Sigmoid colon (tissue), 3 donors: Measurements from ENCODE around the gene DBX1.

Experiments
- CTCF ChIP-seq, 4 experiments: fragments of 450-650 bp in 3 of 4; fragments of 200-600 bp in 1 of 4; IDR thresholded peaks; one replicate each; pipeline ENCODE4 v1.5.1; 2016 to 2019; ENCODE audit warnings: antibody characterized with exemption in 4 of 4, mild to moderate bottlenecking in 3 of 4, moderate library complexity in 2 of 4
- POLR2A ChIP-seq, 2 donors: fragments of 450-650 bp; IDR thresholded peaks; one replicate each; pipeline ENCODE4 v1.6.1; 2016; ENCODE audit warnings: antibody characterized with exemption in 2 of 2, mild to moderate bottlenecking in 2 of 2, moderate library complexity in 2 of 2

DNA sequence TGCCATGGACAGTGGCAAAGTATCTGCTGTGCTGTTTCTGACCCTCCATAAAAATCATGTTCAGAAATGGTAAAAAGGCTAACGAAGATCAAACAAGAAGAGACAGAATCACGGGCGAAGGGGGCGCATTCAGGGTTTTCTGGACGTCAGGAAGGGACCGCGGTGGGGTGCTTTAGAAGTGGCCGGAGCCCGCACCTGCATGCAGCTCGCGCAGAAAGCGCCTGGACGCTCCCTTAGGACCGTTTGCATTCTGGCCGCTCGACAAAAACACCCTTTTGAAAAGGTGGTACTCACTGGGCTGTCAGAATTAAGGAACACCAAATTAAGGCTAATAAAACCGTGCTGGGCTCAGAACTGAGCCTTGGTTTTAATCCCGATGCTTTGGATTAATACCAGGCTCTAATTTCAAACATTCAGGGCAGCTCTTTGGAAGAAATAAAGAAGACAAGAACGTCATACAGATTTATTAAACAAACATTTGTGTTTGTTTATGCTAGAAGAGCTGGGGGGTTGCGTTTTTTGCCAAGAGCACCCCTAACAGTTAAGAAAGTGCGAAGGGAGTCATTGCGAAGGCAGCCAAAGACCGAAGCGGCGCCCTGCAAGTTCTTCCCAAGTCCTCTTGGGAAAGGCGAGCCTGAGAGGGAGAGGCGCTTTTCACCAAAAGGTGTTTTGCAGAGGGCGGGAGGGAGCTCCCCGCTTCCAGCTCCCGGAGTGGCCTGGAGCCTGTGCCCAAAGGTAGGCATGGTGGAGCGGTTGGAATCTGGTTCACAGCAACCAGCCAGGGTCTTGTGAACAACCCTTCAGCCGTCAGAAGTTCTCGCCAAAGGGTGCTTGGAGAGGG is 47.7 kb upstream of the DBX1 start:
- TF ChIP-seq CTCF (IDR thresholded peaks at IDR 0.05) = no peak
- no peak for TF ChIP-seq POLR2A (IDR thresholded peaks at IDR 0.05)
